Fibroblast of the aortic adventitia (primary cell): ENCODE results near the gene TDRD6. TPM values are rescaled to one million over a fixed set of nuclear protein-coding genes. Genes with fewer than 3 reads are reported as not detected.

Source experiments
- DNase-seq: peaks from one replicate; pipeline ENCODE4 v3.0.0-alpha.2; 2010; ENCODE audit warnings: low read depth
- H3K4me3 ChIP-seq: 2 replicates; pipeline ENCODE4 v1.5.1; 2011; ENCODE audit warnings: low read depth, mild to moderate bottlenecking, control low read depth, low read length, moderate library complexity
- total RNA-seq: library from RNA; depleted of rRNA; stranded (reverse); fragments of >200 nt; gene quantifications from 2 replicates; pipeline ENCODE4 v1.2.3, GENCODE V29; 2012; ENCODE audit warnings: low replicate concordance
- TF ChIP-seq, protein P1 (sequence below): IDR thresholded peaks from 2 replicates; pipeline ENCODE4 v1.5.1; 2011; ENCODE audit warnings: mild to moderate bottlenecking, low read length, control low read depth, inconsistent platforms; ENCODE audit not compliant: insufficient read depth

The TDRD6 gene
- total RNA-seq, 1 donor, result 0.18 TPM

- DNase-seq, result no peak
Measured at GRCh38 chr6:46648869-46649492, 38.7 kb upstream of the TDRD6 start.

GRCh38 chr6:46651006-46651405, 36.7 kb upstream of the TDRD6 start:
- TF ChIP-seq, protein P1, sequence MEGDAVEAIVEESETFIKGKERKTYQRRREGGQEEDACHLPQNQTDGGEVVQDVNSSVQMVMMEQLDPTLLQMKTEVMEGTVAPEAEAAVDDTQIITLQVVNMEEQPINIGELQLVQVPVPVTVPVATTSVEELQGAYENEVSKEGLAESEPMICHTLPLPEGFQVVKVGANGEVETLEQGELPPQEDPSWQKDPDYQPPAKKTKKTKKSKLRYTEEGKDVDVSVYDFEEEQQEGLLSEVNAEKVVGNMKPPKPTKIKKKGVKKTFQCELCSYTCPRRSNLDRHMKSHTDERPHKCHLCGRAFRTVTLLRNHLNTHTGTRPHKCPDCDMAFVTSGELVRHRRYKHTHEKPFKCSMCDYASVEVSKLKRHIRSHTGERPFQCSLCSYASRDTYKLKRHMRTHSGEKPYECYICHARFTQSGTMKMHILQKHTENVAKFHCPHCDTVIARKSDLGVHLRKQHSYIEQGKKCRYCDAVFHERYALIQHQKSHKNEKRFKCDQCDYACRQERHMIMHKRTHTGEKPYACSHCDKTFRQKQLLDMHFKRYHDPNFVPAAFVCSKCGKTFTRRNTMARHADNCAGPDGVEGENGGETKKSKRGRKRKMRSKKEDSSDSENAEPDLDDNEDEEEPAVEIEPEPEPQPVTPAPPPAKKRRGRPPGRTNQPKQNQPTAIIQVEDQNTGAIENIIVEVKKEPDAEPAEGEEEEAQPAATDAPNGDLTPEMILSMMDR, result no peak
- H3K4me3 ChIP-seq, result no peak overlapping the region
- DNase-seq, result no peak

More at GRCh38 chr6:46648869-46649492, 38.7 kb upstream of the TDRD6 start:
- TF ChIP-seq, protein P1, result no peak
- no peak overlapping the region for H3K4me3 ChIP-seq

- no peak for DNase-seq
- no peak overlapping the region for H3K4me3 ChIP-seq
- TF ChIP-seq, protein P1, result no peak
Measured at GRCh38 chr6:46651816-46652215, 35.9 kb upstream of the TDRD6 start.

DNA sequence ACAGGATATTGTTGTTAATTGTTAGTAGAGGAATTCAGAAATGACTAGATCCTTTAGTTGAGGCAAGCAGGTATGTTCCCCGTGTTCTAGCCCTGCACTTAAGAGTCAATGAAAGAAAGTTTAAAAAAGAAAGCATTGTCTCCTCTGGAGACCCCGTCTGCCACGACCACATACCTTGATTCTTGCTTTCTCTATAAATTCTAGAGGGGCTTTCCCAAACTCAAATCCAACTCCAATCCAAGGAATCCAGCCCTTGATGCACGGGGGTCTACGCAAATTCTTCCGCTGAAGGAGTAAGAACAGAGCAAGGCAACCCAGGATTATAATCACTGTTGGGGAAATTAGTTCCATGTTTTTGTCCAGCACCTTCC, 35.5 kb upstream of the TDRD6 start:
- no peak for DNase-seq
- peak overlapping the region; percentile 79 for H3K4me3 ChIP-seq
- TF ChIP-seq, protein P1, result no peak

- peak; percentile 75 for DNase-seq
- H3K4me3 ChIP-seq, result peak within 1 kb of the TSS; percentile 79
- TF ChIP-seq, protein P1, result no peak
Measured at GRCh38 chr6:46652603-46653438, 34.9 kb upstream of the TDRD6 start, which contains the start of the genes CYP39A1 and SLC25A27. CYP39A1 (minus strand) TSS chr6:46652818; CDS start chr6:46652582, 236 bp downstream. SLC25A27 (plus strand) TSS chr6:46652975; CDS start chr6:46653193, 218 bp downstream.

DNA sequence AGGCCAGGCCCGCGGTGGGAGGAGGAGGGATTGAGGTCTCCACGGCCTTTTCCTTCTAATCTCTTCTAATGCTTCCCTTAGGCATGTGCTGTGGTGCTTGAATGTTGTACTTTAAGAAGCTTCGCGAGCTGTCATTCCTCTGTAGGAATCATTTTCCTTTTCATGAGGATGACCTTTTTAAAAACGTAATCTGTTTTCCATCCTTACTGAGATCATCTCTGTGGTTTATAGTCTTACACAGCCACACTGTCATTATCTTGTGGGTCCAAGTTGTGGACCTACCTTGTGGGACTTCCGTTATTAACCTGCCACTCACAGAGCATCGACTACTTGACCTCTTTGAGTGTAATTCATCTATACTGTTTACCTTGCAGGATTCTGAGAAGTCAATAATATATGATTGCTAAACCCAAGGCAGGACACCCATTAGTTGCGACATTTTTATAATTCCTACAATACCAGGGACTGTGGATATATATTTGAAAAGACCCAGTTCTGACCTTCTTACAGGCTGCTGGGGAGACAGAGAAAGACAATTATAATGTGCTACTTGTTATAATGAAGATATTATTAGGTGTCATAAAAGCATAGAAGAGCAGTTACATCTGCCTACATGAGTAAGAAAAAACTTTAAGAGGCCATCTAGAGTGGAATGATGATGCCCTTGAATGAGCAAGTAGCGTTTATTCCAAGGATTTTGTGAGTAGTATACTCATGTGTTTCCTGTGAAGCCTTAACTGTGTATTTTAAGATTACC, 34.1 kb upstream of the TDRD6 start:
- DNase-seq, result peak; percentile 24
- TF ChIP-seq, protein P1, result no peak
- H3K4me3 ChIP-seq, result peak overlapping the region; percentile 79
